GM12801 (cell line): ENCODE results near the gene PROK1.

ENCODE experiments used
- TF ChIP-seq, protein P1 (sequence below): IDR thresholded peaks from one replicate; pipeline ENCODE4 v1.5.1; 2011; ENCODE audit warnings: control low read depth; ENCODE audit not compliant: insufficient read length; ENCODE audit errors: extremely low read depth

PROK1 gene

DNA sequence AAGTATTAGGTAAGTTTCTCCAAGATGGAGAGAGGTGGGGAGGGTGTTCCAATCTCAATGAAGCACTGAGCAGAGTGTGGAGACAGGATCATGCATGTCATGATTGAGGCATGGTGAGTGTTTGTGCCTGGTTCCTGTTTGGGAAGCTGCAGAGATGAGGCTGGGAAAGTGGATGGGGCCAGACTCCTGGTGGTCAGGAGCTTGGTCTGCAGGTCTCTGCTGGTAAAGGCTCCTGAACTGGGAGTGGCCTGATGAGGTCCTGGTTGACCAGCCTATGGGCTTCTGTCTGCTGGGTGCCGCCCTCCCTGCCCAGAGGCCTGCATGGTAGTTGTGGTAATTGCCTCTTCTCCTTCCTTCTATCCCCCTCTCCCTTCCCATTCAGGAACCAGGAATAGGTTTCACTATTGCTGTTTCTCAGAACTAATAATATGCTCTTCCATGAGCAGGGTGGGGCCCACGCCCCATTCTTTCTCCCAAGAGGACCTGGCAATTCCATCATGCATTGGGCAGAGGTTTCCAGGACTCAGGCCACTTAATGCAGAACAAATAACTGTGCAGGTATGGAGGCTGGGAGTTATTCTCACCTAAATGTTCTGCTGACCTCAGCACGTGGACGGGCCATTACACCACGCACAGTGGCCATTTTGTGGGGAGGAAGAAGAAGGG is 24.5 kb downstream of the PROK1 start:
- TF ChIP-seq, protein P1, sequence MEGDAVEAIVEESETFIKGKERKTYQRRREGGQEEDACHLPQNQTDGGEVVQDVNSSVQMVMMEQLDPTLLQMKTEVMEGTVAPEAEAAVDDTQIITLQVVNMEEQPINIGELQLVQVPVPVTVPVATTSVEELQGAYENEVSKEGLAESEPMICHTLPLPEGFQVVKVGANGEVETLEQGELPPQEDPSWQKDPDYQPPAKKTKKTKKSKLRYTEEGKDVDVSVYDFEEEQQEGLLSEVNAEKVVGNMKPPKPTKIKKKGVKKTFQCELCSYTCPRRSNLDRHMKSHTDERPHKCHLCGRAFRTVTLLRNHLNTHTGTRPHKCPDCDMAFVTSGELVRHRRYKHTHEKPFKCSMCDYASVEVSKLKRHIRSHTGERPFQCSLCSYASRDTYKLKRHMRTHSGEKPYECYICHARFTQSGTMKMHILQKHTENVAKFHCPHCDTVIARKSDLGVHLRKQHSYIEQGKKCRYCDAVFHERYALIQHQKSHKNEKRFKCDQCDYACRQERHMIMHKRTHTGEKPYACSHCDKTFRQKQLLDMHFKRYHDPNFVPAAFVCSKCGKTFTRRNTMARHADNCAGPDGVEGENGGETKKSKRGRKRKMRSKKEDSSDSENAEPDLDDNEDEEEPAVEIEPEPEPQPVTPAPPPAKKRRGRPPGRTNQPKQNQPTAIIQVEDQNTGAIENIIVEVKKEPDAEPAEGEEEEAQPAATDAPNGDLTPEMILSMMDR = no peak

DNA sequence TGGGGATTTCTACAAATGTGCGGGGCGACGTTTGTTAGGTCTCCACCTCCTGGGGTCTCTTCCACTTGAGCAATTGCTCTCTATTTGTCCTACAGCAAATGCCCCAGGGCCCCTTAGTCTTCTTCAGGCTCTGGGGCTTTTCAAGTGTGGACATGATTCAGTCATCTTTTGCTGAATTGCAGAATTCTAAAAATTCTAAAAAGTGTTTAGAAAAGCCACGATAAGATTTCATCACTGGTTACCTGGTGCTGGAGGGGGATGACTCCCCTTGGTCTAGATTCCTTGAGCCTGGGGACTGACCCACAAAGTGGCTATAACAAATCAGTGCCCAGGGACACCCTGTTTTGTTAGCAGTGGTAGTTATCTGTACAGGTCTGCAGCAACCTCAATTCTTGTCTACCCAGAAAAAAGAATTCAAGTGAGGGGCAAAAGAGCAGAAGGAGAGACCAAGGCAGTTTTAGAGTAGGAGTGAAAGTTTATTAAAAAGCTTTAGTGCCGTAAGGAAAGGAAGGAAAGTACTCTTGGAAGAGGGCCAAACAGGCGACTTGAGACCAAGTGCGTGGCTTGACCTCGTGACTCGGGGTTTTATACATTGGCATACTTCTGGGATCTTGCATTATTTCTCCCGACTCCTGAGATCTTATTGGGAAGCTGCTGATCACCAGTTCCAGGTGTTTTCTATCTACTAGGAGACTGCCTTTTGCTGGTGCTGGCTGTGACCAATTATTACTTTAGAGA is 25.2 kb downstream of the PROK1 start:
- TF ChIP-seq, protein P1 = no peak

DNA sequence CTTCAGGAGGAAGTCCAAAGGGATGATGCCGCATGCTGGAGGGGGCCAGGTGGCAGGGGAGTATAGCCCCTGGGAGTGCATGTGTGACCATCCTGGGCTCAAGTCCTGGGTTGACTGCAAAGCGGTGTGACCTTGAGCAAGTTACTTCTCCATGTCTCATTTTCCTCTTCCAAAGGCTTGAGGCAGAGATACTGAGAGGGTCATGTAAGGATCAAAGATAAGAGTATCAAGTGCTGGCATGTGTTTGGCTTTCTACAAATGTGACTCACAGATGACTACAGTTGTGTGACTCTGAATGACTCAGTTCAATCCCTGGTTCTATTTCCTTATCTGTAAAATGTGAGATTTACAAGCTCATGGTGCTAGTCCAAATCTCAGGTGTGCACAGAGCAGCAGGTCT is 26.1 kb downstream of the PROK1 start:
- TF ChIP-seq, protein P1 = no peak

DNA sequence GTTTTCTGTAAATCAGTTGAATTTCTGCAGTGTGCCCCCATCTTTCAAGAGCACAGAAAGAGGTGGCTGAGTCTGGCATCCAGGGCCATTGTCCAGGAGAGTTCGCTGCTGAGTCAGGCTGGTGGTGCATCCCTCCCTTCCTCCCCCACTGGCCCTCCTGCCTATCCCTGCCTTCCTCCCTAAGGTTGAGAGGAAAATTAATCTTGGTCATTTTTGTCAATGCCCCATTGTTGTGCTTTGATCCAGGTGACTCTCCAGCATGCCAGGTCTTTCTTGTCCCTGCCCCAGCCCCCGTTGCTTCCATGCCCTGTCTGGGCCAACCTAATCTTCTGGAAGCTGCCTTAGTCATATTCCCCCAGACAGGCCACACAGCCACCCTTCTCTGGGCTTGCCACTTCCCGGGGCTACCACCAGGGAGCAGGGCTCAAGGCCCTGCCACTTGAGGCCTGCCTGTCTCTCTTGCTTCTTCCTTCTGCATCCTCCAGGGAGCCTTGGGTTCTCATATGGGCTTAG is 26.6 kb downstream of the PROK1 start:
- TF ChIP-seq, protein P1 = no peak

DNA sequence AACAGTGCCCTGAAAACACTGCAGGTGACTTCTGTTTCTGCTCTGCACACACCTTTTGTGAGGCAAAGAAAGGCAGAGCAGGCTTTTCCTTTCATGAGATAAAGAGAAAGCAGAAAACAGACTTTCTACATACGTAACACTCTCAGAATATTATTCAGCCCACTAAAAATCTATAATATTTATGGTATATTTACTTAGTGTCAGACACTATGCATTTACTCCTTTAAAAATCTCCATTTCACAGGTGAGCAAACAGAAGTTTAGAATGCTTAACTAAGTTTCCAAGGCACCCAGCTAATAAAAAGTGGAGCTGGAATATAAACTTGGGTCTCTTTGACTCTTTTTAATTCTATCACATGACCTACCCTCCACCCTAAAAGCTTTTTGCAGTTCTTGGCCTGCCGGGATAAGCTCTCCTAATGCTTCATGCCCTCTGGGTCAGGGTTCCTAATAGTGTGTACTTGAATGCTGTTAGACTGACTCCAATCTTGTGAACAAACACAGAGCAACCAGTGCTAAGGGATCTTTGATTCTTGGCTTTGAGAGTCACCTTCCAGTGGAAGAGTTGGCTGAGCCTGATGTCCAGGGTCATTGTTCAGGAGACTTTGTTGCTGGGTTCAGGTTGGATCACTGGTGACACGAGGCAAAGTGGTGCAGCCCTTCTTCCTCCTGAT is 27.2 kb downstream of the PROK1 start:
- TF ChIP-seq, protein P1 = no peak

DNA sequence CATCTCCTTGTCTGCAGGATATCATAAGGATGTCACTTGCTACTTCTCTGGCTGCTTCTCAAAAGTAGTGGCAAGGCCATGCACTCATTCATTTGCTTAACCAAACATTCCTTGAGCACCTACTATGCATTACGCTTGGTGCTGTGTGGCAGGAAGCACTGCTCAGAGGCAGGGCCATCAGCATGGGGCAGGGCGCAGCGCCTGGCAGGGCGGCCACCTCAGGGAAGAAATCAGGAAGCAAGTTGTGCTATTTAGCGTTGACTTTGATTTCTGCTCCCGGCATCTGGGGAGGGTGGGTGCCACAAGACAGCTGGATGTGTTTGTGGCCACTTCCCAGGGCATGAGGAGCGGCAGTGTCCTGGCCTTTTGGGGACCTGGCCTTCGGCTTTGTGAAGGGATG is 27.9 kb downstream of the PROK1 start:
- TF ChIP-seq, protein P1 = no peak

DNA sequence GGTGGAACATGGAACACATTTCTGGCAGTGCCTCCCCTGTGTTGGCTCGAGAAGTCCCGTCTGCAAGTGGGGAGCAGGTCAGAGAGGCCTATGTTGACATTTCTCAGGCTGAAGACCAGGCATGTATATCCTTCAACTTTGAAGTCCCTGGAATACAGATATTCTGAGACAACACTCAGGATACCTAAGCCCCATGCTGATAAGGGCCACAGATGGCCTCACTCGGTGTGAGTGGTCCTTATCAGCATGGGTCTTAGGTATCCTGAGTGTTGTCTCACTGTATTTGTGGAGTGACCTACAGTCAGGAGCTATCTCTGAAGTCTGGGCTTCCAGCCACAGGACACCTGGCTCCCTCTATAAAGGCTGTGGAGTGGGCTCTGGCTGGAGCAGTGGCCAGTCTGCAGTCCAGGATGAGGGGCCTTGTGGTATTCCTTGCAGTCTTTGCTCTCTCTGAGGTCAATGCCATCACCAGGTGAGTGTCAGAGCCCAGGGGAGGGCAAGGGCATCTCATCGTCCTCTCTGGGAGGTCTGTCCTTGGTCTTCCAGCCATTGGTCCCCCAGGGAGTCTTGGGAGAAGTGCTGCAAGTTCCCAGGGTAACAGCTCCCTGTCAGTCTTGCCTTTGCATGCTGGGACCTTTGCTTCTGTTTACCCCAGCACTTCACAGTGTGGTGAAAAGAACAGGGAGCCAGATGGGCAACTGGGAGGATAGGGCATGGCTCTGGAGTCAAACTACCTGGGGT is 29.6 kb downstream of the PROK1 start:
- TF ChIP-seq, protein P1 = no peak
